Measurements from ENCODE around the gene DUSP28.

DUSP28 gene

DNA sequence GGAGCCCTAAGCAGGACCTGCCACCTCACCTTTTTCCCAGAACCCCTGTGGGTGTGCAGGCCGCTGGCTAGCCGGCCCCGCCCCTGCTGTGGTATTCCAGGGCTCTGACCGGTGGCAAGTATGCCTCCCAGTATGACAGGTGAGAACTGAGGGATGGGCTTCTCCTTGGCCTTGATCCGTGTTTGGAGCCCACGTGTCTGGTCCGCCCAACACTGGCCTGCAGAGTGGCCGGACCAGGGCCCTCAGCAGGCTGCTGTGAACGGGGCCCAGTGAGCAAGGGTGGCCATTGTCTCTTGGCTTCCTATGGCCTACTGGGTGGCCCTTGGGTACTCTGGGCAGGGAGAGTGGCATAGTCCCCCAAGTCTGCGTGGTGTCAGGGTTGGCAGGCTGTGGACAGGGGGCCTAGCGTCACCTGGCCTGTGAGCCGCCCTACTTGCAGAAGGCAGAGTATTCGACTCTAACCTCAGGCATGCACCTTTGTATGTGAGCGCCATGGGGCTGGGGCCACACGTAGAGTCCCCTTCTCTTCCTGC, 9.9 kb downstream of the DUSP28 start:
- no peaks in the 10 kb centered on the region for H3K27me3 ChIP-seq (ENCODE audit: low read depth, low read length)
- H3K9me3 ChIP-seq (ENCODE audit: insufficient read depth, low read length): no peaks in the 10 kb centered on the region
- H3K4me2 ChIP-seq (ENCODE audit: low read length): peak overlapping the region; percentile 95; the same call in 1 of the 2 replicates
- no peak overlapping the region for H2AFZ ChIP-seq (ENCODE audit: low read depth, low read length)
- no peak for TF ChIP-seq EZH2phosphoT487 (IDR thresholded peaks at IDR 0.05; ENCODE audit: low read depth)
- TF ChIP-seq, protein P1, sequence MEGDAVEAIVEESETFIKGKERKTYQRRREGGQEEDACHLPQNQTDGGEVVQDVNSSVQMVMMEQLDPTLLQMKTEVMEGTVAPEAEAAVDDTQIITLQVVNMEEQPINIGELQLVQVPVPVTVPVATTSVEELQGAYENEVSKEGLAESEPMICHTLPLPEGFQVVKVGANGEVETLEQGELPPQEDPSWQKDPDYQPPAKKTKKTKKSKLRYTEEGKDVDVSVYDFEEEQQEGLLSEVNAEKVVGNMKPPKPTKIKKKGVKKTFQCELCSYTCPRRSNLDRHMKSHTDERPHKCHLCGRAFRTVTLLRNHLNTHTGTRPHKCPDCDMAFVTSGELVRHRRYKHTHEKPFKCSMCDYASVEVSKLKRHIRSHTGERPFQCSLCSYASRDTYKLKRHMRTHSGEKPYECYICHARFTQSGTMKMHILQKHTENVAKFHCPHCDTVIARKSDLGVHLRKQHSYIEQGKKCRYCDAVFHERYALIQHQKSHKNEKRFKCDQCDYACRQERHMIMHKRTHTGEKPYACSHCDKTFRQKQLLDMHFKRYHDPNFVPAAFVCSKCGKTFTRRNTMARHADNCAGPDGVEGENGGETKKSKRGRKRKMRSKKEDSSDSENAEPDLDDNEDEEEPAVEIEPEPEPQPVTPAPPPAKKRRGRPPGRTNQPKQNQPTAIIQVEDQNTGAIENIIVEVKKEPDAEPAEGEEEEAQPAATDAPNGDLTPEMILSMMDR (IDR thresholded peaks at IDR 0.05; ENCODE audit: low read depth, low read length): no peak
- no peaks in the 10 kb centered on the region for H3K36me3 ChIP-seq (replicated peaks; ENCODE audit: low read depth, low read length)
- peaks cover 26% of the 10 kb centered on the region for H3K79me2 ChIP-seq (ENCODE audit: low read length)
- peak overlapping the region; percentile 84; the same call in 1 of the 2 replicates for H3K9ac ChIP-seq (ENCODE audit: low read length)
- peak overlapping the region; percentile 85; the same call in 1 of the 2 replicates for H3K4me3 ChIP-seq (ENCODE audit: low read length)
- peaks cover 30% of the 10 kb centered on the region for H3K4me1 ChIP-seq (ENCODE audit: low read length)
- no peak overlapping the region for H3K27ac ChIP-seq (ENCODE audit: low read length)
- H4K20me1 ChIP-seq (ENCODE audit: insufficient read depth, low read length): peaks cover 9% of the 10 kb centered on the region; the same call in 1 of the 2 replicates

DNA sequence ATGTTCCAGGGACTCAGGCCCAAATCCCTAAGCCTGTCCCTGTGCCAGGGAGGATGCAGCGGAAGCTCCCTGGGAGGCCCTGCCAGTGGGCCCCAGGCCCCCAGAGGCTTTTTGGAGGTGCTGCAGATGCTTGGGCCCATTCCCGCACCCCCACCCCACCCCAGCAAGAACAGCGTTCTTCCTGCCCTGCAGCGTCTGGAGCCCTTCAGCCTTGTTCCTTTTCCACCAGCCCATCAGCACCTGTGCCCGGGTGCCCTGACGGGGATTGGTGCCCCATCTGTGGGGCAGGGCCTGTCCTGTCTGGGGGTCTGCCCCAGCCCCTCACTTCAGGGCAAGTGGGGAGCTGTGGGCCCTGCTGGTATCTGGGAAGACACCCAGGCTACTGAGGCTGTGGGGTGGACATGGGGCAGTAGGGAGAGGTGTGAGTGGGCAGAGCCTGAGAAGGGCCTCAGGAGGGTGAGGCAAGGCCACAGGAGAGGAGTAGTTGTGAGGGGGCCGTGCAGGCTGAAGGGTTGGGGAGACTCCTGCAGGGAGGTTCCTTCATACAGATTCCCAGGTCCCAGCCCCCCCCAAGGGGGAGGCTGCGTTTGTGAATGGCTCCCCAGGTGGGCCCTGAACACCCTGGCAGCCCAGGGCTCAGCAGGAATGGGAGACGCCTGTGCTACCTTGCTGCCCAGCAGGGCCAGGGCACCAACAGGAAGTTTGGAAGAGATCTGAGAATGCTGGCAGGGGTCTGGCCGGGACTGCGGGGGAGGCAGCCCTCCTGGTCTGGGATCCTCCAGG, 10.6 kb downstream of the DUSP28 start:
- no peak for TF ChIP-seq EZH2phosphoT487 (IDR thresholded peaks at IDR 0.05; ENCODE audit: low read depth)
- TF ChIP-seq, protein P1 (IDR thresholded peaks at IDR 0.05; ENCODE audit: low read depth, low read length): no peak
- Histone ChIP-seq H2AFZ (ENCODE audit: low read depth, low read length) (no peak overlapping the region), H3K9ac (ENCODE audit: low read length) (no peak overlapping the region), H3K36me3 (replicated peaks; ENCODE audit: low read depth, low read length) (no peaks in the 10 kb centered on the region), H3K4me1 (ENCODE audit: low read length) (peaks cover 23% of the 10 kb centered on the region), H3K4me2 (ENCODE audit: low read length) (no peak overlapping the region), H3K27ac (ENCODE audit: low read length) (no peak overlapping the region), H3K4me3 (ENCODE audit: low read length) (no peak overlapping the region), H3K79me2 (ENCODE audit: low read length) (peaks cover 26% of the 10 kb centered on the region), H3K9me3 (ENCODE audit: insufficient read depth, low read length) (no peaks in the 10 kb centered on the region), H4K20me1 (ENCODE audit: insufficient read depth, low read length) (peaks cover 9% of the 10 kb centered on the region; the same call in 1 of the 2 replicates), H3K27me3 (ENCODE audit: low read depth, low read length) (no peaks in the 10 kb centered on the region)

DNA sequence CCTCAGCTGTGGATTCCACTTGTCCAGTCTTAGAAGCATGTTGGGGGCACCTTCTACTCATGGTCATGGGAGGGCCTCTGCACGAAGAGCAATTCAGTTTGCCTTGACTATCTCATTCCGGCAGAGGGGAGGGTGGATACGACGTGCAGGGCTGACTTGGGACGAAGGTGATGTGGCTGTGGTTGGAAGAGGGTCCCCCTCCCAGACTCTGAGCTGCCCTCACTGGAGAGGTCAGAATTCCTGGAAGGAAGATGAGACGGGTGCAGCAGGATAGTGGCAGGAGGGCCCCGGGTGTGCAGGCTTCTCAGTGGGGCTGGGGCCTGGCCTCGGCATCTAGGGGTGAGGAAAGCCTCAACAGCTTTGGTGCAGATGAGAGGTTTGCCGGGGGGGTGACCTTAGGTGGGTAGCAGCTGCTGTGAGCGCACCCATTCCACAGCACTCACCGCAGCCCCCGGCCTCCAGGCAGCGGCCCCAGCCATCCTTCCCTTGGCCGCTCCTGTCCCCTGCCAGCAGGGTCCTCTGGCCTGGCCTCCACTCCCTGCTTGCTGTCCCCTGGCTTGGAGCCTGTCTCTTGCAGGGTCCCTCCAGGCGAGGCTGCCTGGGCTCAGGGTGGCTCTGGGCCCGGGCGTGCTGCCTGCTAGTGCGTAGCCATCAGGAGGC, 11.3 kb downstream of the DUSP28 start:
- H3K4me3 ChIP-seq (ENCODE audit: low read length): no peak overlapping the region
- peaks cover 9% of the 10 kb centered on the region; the same call in 1 of the 2 replicates for H4K20me1 ChIP-seq (ENCODE audit: insufficient read depth, low read length)
- H3K4me1 ChIP-seq (ENCODE audit: low read length): peaks cover 17% of the 10 kb centered on the region
- no peaks in the 10 kb centered on the region for H3K36me3 ChIP-seq (replicated peaks; ENCODE audit: low read depth, low read length)
- H3K79me2 ChIP-seq (ENCODE audit: low read length): peaks cover 26% of the 10 kb centered on the region
- no peaks in the 10 kb centered on the region for H3K27me3 ChIP-seq (ENCODE audit: low read depth, low read length)
- no peak overlapping the region for H3K9ac ChIP-seq (ENCODE audit: low read length)
- H3K4me2 ChIP-seq (ENCODE audit: low read length): no peak overlapping the region
- no peak overlapping the region for H2AFZ ChIP-seq (ENCODE audit: low read depth, low read length)
- H3K27ac ChIP-seq (ENCODE audit: low read length): no peak overlapping the region
- no peaks in the 10 kb centered on the region for H3K9me3 ChIP-seq (ENCODE audit: insufficient read depth, low read length)
- TF ChIP-seq EZH2phosphoT487 (IDR thresholded peaks at IDR 0.05; ENCODE audit: low read depth): no peak
- TF ChIP-seq, protein P1 (IDR thresholded peaks at IDR 0.05; ENCODE audit: low read depth, low read length): no peak

All from OCI-LY3 (cell line).